K562 (cell line): ENCODE results near the gene TPPP. TPM values are rescaled to one million over a fixed set of nuclear protein-coding genes. Genes with fewer than 3 reads are reported as not detected.

Source experiments
- ADNP ChIP-seq: fragments of 200-800 bp; sonication (Bioruptor generic); IDR thresholded peaks from 2 replicates; pipeline ENCODE4 v1.6.1; 2016; ENCODE audit warnings: missing genetic modification characterization, missing compliant biosample characterization
- ATF3 ChIP-seq, 2 experiments: fragments of 450-650 bp in 1 of 2; sonication (generic) in 1 of 2; formaldehyde crosslinking in 1 of 2; IDR thresholded peaks in 1 of 2; conservative IDR thresholded peaks in 1 of 2; 2 replicates each; pipeline versions ENCODE4 v1.6.1 to v1.8.1; 2016 to 2023; ENCODE audit warnings: mild to moderate bottlenecking in 2 of 2, moderate library complexity in 2 of 2, inconsistent platforms in 1 of 2, missing genetic modification reagents in 1 of 2
- CC2D1A ChIP-seq: fragments of 450-650 bp; IDR thresholded peaks from 2 replicates; pipeline ENCODE4 v1.6.1; 2017; ENCODE audit warnings: mild to moderate bottlenecking
- CTCFL ChIP-seq: IDR thresholded peaks from 2 replicates; pipeline ENCODE4 v1.6.1; 2011; ENCODE audit warnings: borderline replicate concordance, low read depth, mild to moderate bottlenecking, moderate library complexity, low read length; ENCODE audit not compliant: insufficient read depth, poor library complexity, severe bottlenecking
- E2F3 ChIP-seq: fragments of 250-450 bp; sonication (Bioruptor Pico); IDR thresholded peaks from 2 replicates; pipeline ENCODE4 v1.4.0; 2020; ENCODE audit warnings: mild to moderate bottlenecking
- FOXJ2 ChIP-seq: fragments of 200-800 bp; sonication (Bioruptor generic); IDR thresholded peaks from 2 replicates; pipeline ENCODE4 v1.6.1; 2016; ENCODE audit warnings: missing genetic modification characterization, missing compliant biosample characterization
- FOXM1 ChIP-seq, 2 experiments: fragments of 450-650 bp in 1 of 2; sonication (generic) in 1 of 2; formaldehyde crosslinking in 1 of 2; IDR thresholded peaks; 2 replicates each; pipeline versions ENCODE4 v1.6.1 to v1.9.0; 2017 to 2022; ENCODE audit warnings: low read depth in 2 of 2, mild to moderate bottlenecking in 2 of 2, missing genetic modification reagents in 1 of 2, moderate library complexity in 1 of 2
- GABPA ChIP-seq: fragments of 200-800 bp; sonication (Bioruptor generic); conservative IDR thresholded peaks from 2 replicates; pipeline ENCODE4 v1.6.1; 2016; ENCODE audit warnings: low read depth, missing genetic modification characterization, missing compliant biosample characterization
- GABPB1 ChIP-seq: sonication (generic); formaldehyde crosslinking; IDR thresholded peaks from 2 replicates; pipeline ENCODE4 v1.8.0; 2022; ENCODE audit warnings: mild to moderate bottlenecking, missing genetic modification reagents
- GATAD2A ChIP-seq: fragments of 450-650 bp; IDR thresholded peaks from 2 replicates; pipeline ENCODE4 v1.6.1; 2017
- HDAC2 ChIP-seq: fragments of 450-650 bp; IDR thresholded peaks from 2 replicates; pipeline ENCODE4 v1.6.1; 2016; ENCODE audit warnings: mild to moderate bottlenecking
- KDM1A ChIP-seq, 2 experiments: fragments of 450-650 bp; IDR thresholded peaks; 2 replicates each; pipeline ENCODE4 v1.6.1; 2016; ENCODE audit warnings: mild to moderate bottlenecking in 2 of 2
- LARP7 ChIP-seq: fragments of 450-650 bp; IDR thresholded peaks from 2 replicates; pipeline ENCODE4 v1.6.1; 2016
- MAFK ChIP-seq: IDR thresholded peaks from 2 replicates; pipeline ENCODE4 v1.6.1; 2011; ENCODE audit warnings: low read length, improper control_type of control experiment
- MED1 ChIP-seq: sonication (generic); formaldehyde crosslinking; IDR thresholded peaks from 2 replicates; pipeline ENCODE4 v1.8.1; 2023; ENCODE audit warnings: missing genetic modification reagents, borderline replicate concordance
- MLX ChIP-seq, 2 experiments: fragments of 450-650 bp in 1 of 2; sonication (generic) in 1 of 2; formaldehyde crosslinking; conservative IDR thresholded peaks; 2 replicates each; pipeline versions ENCODE4 v1.4.0 to v1.8.1; 2020 to 2022; ENCODE audit warnings: mild to moderate bottlenecking in 1 of 2, missing genetic modification reagents in 1 of 2
- POLR2B ChIP-seq: fragments of 450-650 bp; IDR thresholded peaks from 2 replicates; pipeline ENCODE4 v1.6.1; 2018; ENCODE audit warnings: low read depth; ENCODE audit not compliant: partially characterized antibody
- PTTG1 ChIP-seq: fragments of 450-650 bp; IDR thresholded peaks from 2 replicates; pipeline ENCODE4 v1.6.1; 2016; ENCODE audit warnings: low read depth, mild to moderate bottlenecking, missing genetic modification characterization, missing compliant biosample characterization
- ZBTB8A ChIP-seq: fragments of 450-650 bp; IDR thresholded peaks from 2 replicates; pipeline ENCODE4 v1.6.1; 2018; ENCODE audit warnings: mild to moderate bottlenecking, moderate library complexity; ENCODE audit not compliant: partially characterized antibody
- ZNF589 ChIP-seq: fragments of 200-800 bp; sonication (Bioruptor generic); IDR thresholded peaks from 2 replicates; pipeline ENCODE4 v1.6.1; 2016; ENCODE audit warnings: low read depth, missing genetic modification characterization, missing compliant biosample characterization
- polyA plus RNA-seq, 8 experiments: library from polyadenylated mRNA; depleted of rRNA in 4 of 8; stranded (reverse) in 5 of 8; unstranded in 3 of 8; fragments of >200 nt; fragmentation: Nextera tagmentation in 2 of 8; fragmentation: Illumina TruSeq in 1 of 8; extraction: Ambion mirVana in 2 of 8; extraction: Trizol in 1 of 8; gene quantifications; 2 replicates each; pipeline versions ENCODE4 v1.2.1 to v1.2.3, GENCODE V29; 2011 to 2014; ENCODE audit warnings: inconsistent platforms in 1 of 8, missing spikeins in 1 of 8
- total RNA-seq, 7 experiments: library from RNA; depleted of rRNA in 6 of 7; stranded (reverse); fragments of >200 nt in 6 of 7; fragmentation: Illumina TruSeq in 2 of 7; extraction: Trizol in 2 of 7; gene quantifications; 2 replicates each; pipeline versions ENCODE4 v1.2.1 to v1.2.3, GENCODE V29; 2011 to 2021; ENCODE audit warnings: low replicate concordance in 1 of 7

Gene TPPP
- total and polyA plus RNA-seq, 9 of the 15 experiments (the other 6 are each of a cell fraction or from before 2014, with no cell fraction given): 0.01 to 0.07 (median 0.03) TPM; not detected in 6

GRCh38 chr5:671459-672328, 21.5 kb downstream of the TPPP start (continued):
- TF ChIP-seq CTCFL (no peak), LARP7 (no peak), HDAC2 (no peak), KDM1A (IDR thresholded peaks at IDR 0.05) (no peak), CC2D1A (0 out of 2 replicates have a peak, but pooled peaks have one; percentile 17), ZBTB8A (no peak), GABPB1 (CRISPR knock-in tag) (no peak), MLX (CRISPR knock-in tag; conservative IDR thresholded peaks at IDR 0.05) (no peak), ZNF589 (CRISPR knock-in tag) (no peak), FOXM1 (IDR thresholded peaks at IDR 0.05; ENCODE audit: low read depth) (no peak), FOXM1 (CRISPR knock-in tag; IDR thresholded peaks at IDR 0.05; ENCODE audit: low read depth) (no peak), ATF3 (IDR thresholded peaks at IDR 0.05) (no peak), ATF3 (CRISPR knock-in tag; conservative IDR thresholded peaks at IDR 0.05) (0 out of 2 replicates have a peak, but pooled peaks have one; percentile 40), GATAD2A (0 out of 2 replicates have a peak, but pooled peaks have one; percentile 43), GABPA (tag) (no peak), E2F3 (CRISPR knock-in tag) (no peak), MED1 (no peak), FOXJ2 (no peak), PTTG1 (tag) (no peak), POLR2B (peak; percentile 57), MAFK (no peak), ADNP (tag) (no peak)
